NCI-H345 (cell line): ENCODE results near the gene ZNF383.
"Not testable (repeated sequence)": the region's sequence is repeated elsewhere in the genome, so short reads cannot be mapped to it uniquely, and the experiment has no call there.

ENCODE experiments used
- DNase-seq: peaks from one replicate; lab custom pipeline; 2025; lab: John Stamatoyannopoulos, UW

ZNF383 gene

DNA sequence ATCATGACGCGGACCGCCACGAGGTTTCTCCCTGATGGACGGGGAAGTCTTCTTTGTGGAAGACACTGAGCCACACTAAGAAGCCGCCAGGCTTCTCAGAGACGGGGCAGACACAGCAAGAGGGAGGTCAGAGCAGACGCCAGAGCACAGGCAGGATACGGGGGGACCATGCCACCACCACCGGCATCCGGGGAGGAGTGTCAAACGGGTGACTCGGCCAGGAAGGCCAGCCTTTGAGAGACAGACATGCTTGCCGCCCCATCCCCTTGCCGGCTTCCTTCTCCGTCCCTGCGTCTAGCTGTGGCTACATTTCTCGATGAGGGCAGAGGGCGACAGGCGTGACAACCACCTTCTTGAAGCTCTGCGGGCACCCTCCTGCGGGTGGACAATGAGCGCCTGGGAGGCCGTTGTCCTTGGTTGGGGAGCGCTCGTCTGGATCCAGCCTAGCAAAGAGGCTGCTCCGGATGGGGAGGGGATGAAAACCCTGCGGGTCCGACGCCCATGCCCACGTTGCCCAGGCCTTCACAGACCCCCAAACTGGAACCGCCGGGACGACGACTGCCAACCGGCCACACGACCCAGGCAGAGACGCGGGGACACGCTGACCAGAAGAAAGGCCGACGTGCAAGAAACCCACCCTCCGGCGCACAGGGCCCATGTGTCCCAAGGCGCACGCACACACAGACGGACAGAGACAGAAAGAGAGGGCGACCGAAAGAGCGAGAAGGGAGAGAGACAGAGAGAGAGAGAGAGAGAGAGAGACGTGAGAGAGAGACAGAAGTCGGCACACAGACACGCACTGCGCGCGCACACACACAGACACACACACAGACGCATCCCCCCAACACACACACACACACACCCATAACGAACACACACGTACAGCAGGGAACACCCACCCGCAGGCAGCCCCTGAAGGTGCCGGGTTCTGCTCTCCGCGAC lies 75.3 kb downstream of the ZNF383 start:
- DNase-seq: not testable (repeated sequence)

DNA sequence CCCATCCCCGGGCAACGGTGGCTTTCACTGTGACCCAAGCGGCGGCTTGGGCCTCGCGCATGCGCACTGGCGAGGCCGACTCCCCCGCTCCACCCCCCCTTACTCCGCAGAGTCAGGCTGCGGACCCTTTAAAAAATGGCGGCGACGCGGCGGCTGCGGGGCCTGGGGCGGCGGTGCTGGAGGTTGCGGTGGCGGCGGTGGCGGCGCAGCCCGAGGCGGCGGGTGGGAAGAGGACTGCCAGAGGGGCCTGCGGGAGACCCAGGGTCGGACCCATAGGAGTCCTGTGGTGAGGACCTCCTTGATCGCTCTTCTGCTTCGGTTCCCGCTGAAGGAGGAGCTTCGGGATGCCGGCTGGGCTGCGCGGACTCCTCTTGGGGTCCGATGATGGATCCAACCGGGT lies 76.2 kb downstream of the ZNF383 start:
- not testable (repeated sequence) for DNase-seq
